CD4-positive, alpha-beta memory T cell (primary cell): ENCODE data around the gene CGN. TPM values are rescaled to one million over a fixed set of nuclear protein-coding genes. Genes with fewer than 3 reads are reported as not detected.
A peak's percentile ranks its signal among the peaks of the same experiment; 100 is the strongest.

Experiments used
- CTCF ChIA-PET: fragments of 350-600 bp; sonication (Branson Sonifier 250); formaldehyde crosslinking; loops from one replicate; lab custom pipeline; 2021; ENCODE audit warnings: inconsistent platforms; ENCODE audit not compliant: partially characterized antibody; lab: Charles Lee
- POLR2A ChIA-PET: fragments of 350-600 bp; sonication (Branson Sonifier 250); formaldehyde crosslinking; loops from one replicate; lab custom pipeline; 2021; ENCODE audit not compliant: partially characterized antibody; lab: Charles Lee
- DNase-seq, 5 donors: peaks; one replicate each; pipeline versions ENCODE4 v3.0.0 to v3.0.0-alpha.2; 2020 to 2022; ENCODE audit warnings: mixed read lengths in 1 of 5
- H3K27ac ChIP-seq: one replicate; pipeline ENCODE4 v1.7.0; 2013; ENCODE audit warnings: low read depth, low read length
- H3K27me3 ChIP-seq: 2 replicates; pipeline ENCODE4 v1.7.0; 2013; ENCODE audit warnings: mild to moderate bottlenecking, low read length, moderate library complexity; ENCODE audit not compliant: insufficient read depth
- H3K36me3 ChIP-seq: 2 replicates; pipeline ENCODE4 v1.7.0; 2013; ENCODE audit warnings: mild to moderate bottlenecking, low read length, moderate library complexity; ENCODE audit not compliant: insufficient read depth
- H3K4me1 ChIP-seq: 2 replicates; pipeline ENCODE4 v1.7.0; 2013; ENCODE audit warnings: mild to moderate bottlenecking, low read length, moderate library complexity; ENCODE audit not compliant: insufficient read depth
- H3K4me3 ChIP-seq, 2 donors: one replicate each; pipeline ENCODE4 v1.7.0; 2013; ENCODE audit warnings: low read length in 2 of 2, mild to moderate bottlenecking in 1 of 2
- H3K9me3 ChIP-seq, 2 donors: one replicate each; pipeline ENCODE4 v1.7.0; 2013; ENCODE audit warnings: low read length in 2 of 2, control low read depth in 1 of 2; ENCODE audit not compliant: control insufficient read depth in 1 of 2
- H3K27ac Mint-ChIP-seq, 7 donors: one replicate each; pipeline ENCODE4 v1.8.0; 2020 to 2021; ENCODE audit warnings: mixed read lengths in 7 of 7, mild to moderate bottlenecking in 6 of 7, inconsistent platforms in 3 of 7, moderate library complexity in 3 of 7
- H3K27me3 Mint-ChIP-seq, 2 donors: one replicate each; pipeline ENCODE4 v1.8.0; 2020 to 2021; ENCODE audit warnings: mixed read lengths in 2 of 2
- H3K36me3 Mint-ChIP-seq, 2 donors: one replicate each; pipeline ENCODE4 v1.8.0; 2020 to 2021; ENCODE audit warnings: mixed read lengths in 2 of 2, inconsistent platforms in 1 of 2, mild to moderate bottlenecking in 1 of 2
- H3K4me1 Mint-ChIP-seq, 4 donors: one replicate each; pipeline ENCODE4 v1.8.0; 2020 to 2021; ENCODE audit warnings: mixed read lengths in 4 of 4, mild to moderate bottlenecking in 1 of 4
- H3K4me3 Mint-ChIP-seq, 8 donors: one replicate each; pipeline ENCODE4 v1.8.0; 2020 to 2021; ENCODE audit warnings: mixed read lengths in 8 of 8, mild to moderate bottlenecking in 7 of 8, moderate library complexity in 6 of 8, inconsistent platforms in 3 of 8
- H3K9me3 Mint-ChIP-seq, 8 donors: one replicate each; pipeline ENCODE4 v1.8.0; 2020 to 2021; ENCODE audit warnings: mixed read lengths in 8 of 8, mild to moderate bottlenecking in 5 of 8, inconsistent platforms in 3 of 8, moderate library complexity in 1 of 8
- intact Hi-C: fragments of 100-400 bp; cut with micrococcal nuclease; formaldehyde crosslinking; loops from one replicate; pipeline ENCODE4 v1.15.1; 2023
- polyA plus RNA-seq, 2 donors: library from polyadenylated mRNA; unstranded; fragments of 300-500 nt; fragmentation: Illumina TruSeq; gene quantifications; one replicate each; pipeline ENCODE4 v1.2.3, GENCODE V29; 2021
- total RNA-seq, 2 experiments: library from RNA; stranded (reverse); gene quantifications; one replicate each; pipeline ENCODE4 v1.2.3, GENCODE V29; 2021

The CGN gene
- total and polyA plus RNA-seq, 4 experiments from 2014 or later, result 0.81 to 1.4 (median 1.0) TPM; not detected in 1

GRCh38 chr1:151539321-151540020 lies 28.3 kb downstream of the CGN start:
- Histone ChIP-seq H3K27me3 (no peaks in the 10 kb centered on the region), H3K27ac (peak overlapping the region; percentile 57), H3K9me3 (no peaks in the 10 kb centered on the region), H3K4me3 (peak overlapping the region in 1 of 2 donors; percentile 62), H3K4me1 (peaks cover 18% of the 10 kb centered on the region), H3K36me3 (no peaks in the 10 kb centered on the region)
- ChIA-PET POLR2A (interaction anchor here (0.6 to 1.5 kb wide), 7 partner anchors 10 to 365 kb away, joined by 3 to 5 read pairs (median 4); partner anchors contain the start of genes C2CD4D and CGN), CTCF (interaction anchor here (0.8 to 1.7 kb wide), 3 partner anchors 16 to 297 kb away, joined by 3 to 7 read pairs (median 4); partner anchors contain the start of gene CGN)
- intact Hi-C loops, result loop anchor here (2.0 to 10.0 kb wide), 3 partner anchors 29 to 455 kb away; partner anchors contain the start of genes CGN, POGZ and S100A10
- Mint-ChIP-seq H3K4me3 (peak overlapping the region; percentile 95 to 98 (median 96)), H3K4me1 (peaks cover 8 to 26% (median 19%) of the 10 kb centered on the region in 4 donors), H3K36me3 (peaks cover 0 to 5% of the 10 kb centered on the region in 2 donors), H3K9me3 (no peaks in the 10 kb centered on the region), H3K27ac (peak overlapping the region in 6 of 7 donors; percentile 22 to 97 (median 89)), H3K27me3 (peaks cover 0 to 2% of the 10 kb centered on the region in 2 donors)
- DNase-seq, result peak in 2 of 5 donors; percentile 36 to 53

DNA sequence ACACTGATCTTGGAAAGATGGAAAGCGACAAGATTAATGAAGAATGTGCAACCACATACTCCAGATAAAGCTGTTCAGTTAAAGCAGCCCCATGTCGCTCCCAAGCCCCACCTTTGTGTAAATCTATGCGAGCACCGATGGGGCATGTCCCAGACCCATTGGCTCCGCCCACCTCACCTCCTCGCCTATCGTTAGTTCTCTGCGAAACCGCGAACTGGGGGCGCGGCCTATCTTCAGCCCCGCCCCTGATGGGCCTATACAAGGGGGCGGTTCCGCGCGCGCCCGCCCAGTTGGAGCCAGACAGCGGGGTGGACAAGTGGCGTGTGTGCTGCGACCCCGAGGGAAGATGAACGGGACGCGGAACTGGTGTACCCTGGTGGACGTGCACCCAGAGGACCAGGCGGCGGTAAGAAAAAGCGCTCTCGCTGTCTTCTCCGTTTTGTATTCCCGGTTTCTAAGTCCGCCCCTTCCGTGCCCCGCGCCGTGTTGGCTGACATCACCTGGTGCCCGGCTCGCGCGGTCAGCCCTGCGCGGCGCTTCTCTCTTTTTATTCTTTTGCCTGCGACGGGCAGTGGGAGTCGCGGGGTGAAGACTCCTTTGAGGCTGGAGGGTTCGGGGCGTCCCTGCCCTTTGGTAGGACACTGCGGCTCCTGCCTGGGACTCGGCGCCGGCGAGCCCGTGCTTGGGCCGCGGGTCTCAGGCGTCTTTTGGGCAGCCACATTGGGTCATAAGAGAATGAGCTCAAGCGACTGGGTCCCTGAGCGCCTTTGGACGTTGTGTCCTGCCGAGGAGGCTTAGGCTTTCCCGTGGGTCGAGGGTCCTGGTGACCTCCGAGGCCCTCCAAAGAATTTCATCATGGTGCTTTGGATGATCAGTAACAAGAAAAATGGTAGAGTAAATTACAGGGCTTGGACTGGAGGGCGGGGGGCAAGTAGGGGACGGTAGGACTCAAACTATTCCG lies 29.1 kb downstream of the CGN start, which contains the start of gene TUFT1:
TUFT1 (plus strand) TSS at position 289 of the 961 bp plus-strand sequence; CDS start at position 347, 58 bp downstream.
- peak within 1 kb of the TSS; percentile 50 to 62 for H3K4me3 ChIP-seq
- CTCF ChIA-PET, result interaction anchor here (0.8 to 1.7 kb wide), 4 partner anchors 17 to 296 kb away, joined by 3 to 7 read pairs (median 4); partner anchors contain the start of gene CGN
- no peaks in the 10 kb centered on the region for H3K9me3 Mint-ChIP-seq
- no peaks in the 10 kb centered on the region for H3K27me3 Mint-ChIP-seq
- peaks cover 8 to 26% (median 19%) of the 10 kb centered on the region in 4 donors for H3K4me1 Mint-ChIP-seq
- POLR2A ChIA-PET, result interaction anchor here (1.0 to 1.5 kb wide), 7 partner anchors 9 to 364 kb away, joined by 3 to 5 read pairs (median 4); partner anchors contain the start of genes C2CD4D and CGN
- H3K27ac Mint-ChIP-seq, result peak within 1 kb of the TSS; percentile 78 to 97 (median 94)
- no peaks in the 10 kb centered on the region for H3K9me3 ChIP-seq
- peaks cover 0 to 5% of the 10 kb centered on the region in 2 donors for H3K36me3 Mint-ChIP-seq
- H3K27me3 ChIP-seq, result no peaks in the 10 kb centered on the region
- H3K27ac ChIP-seq, result peak within 1 kb of the TSS; percentile 57
- H3K4me3 Mint-ChIP-seq, result peak within 1 kb of the TSS; percentile 95 to 98 (median 96)
- intact Hi-C loops, result loop anchor here (2.0 to 10.0 kb wide), 3 partner anchors 30 to 454 kb away; partner anchors contain the start of genes CGN, POGZ and S100A10
- H3K36me3 ChIP-seq, result no peaks in the 10 kb centered on the region
- H3K4me1 ChIP-seq, result peaks cover 18% of the 10 kb centered on the region
- DNase-seq, result peak; percentile 92 to 96 (median 93)

DNA sequence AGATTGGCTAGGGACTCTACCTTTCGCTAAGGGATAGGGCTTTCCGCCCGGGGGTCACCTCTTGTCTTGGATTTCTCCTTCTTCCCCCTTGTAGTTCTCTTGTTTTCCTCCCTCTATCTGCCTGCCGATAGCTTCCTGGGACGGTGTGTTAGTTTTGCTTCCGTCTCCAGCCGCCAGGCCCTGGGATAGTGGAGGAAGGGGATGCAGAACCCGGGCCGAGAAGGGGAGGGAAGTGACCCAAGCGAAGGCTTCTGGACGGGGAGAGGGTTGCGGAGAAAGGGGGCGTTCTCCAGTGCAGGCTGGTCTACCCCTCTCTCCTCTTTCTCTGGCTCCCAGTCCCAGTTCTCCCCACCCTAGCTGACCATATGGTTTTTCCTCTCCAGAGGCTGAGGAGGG lies 29.8 kb downstream of the CGN start:
- no peak for DNase-seq
- no peaks in the 10 kb centered on the region for H3K27me3 ChIP-seq
- intact Hi-C loops, result loop anchor here (2.0 to 10.0 kb wide), 3 partner anchors 30 to 454 kb away; partner anchors contain the start of genes CGN, POGZ and S100A10
- Mint-ChIP-seq H3K9me3 (no peaks in the 10 kb centered on the region), H3K36me3 (peaks cover 0 to 5% of the 10 kb centered on the region in 2 donors), H3K27ac (peak overlapping the region in 6 of 7 donors; percentile 46 to 97 (median 93)), H3K27me3 (no peaks in the 10 kb centered on the region), H3K4me3 (peak overlapping the region; percentile 95 to 98 (median 96)), H3K4me1 (peaks cover 8 to 26% (median 19%) of the 10 kb centered on the region in 4 donors)
- H3K36me3 ChIP-seq, result no peaks in the 10 kb centered on the region
- CTCF ChIA-PET, result interaction anchor here (0.9 kb wide), 1 partner anchor 53 kb away, joined by 3 read pairs; no protein-coding TSS in a partner anchor
- peak overlapping the region; percentile 50 to 62 for H3K4me3 ChIP-seq
- H3K9me3 ChIP-seq, result no peaks in the 10 kb centered on the region
- POLR2A ChIA-PET, result interaction anchor here (1.0 to 1.5 kb wide), 3 partner anchors 8 to 97 kb away, joined by 3 to 4 read pairs (median 4); partner anchors contain the start of gene CGN
- peaks cover 18% of the 10 kb centered on the region for H3K4me1 ChIP-seq
- H3K27ac ChIP-seq, result peak overlapping the region; percentile 57

GRCh38 chr1:151541752-151542151 lies 30.6 kb downstream of the CGN start:
- no peak overlapping the region for H3K4me3 ChIP-seq
- H3K9me3 ChIP-seq, result no peaks in the 10 kb centered on the region
- peaks cover 8 to 26% (median 19%) of the 10 kb centered on the region in 4 donors for H3K4me1 Mint-ChIP-seq
- peaks cover 18% of the 10 kb centered on the region for H3K4me1 ChIP-seq
- H3K4me3 Mint-ChIP-seq, result peak overlapping the region; percentile 95 to 98 (median 96)
- no peaks in the 10 kb centered on the region for H3K27me3 Mint-ChIP-seq
- no peak for DNase-seq
- ChIA-PET POLR2A (interaction anchor here (1.0 to 1.2 kb wide), 2 partner anchors 31 to 98 kb away, joined by 4 read pairs; partner anchors contain the start of gene CGN), CTCF (interaction anchor here (0.9 to 1.7 kb wide), 3 partner anchors 8 to 52 kb away, joined by 3 to 4 read pairs (median 3); no protein-coding TSS in a partner anchor)
- no peak overlapping the region for H3K27ac ChIP-seq
- H3K36me3 Mint-ChIP-seq, result peaks cover 0 to 5% of the 10 kb centered on the region in 2 donors
- no peaks in the 10 kb centered on the region for H3K36me3 ChIP-seq
- peak overlapping the region in 3 of 7 donors; percentile 5 to 78 (median 27) for H3K27ac Mint-ChIP-seq
- intact Hi-C loops, result loop anchor here (2.0 to 10.0 kb wide), 3 partner anchors 31 to 453 kb away; partner anchors contain the start of genes CGN, POGZ and S100A10
- no peaks in the 10 kb centered on the region for H3K9me3 Mint-ChIP-seq
- no peaks in the 10 kb centered on the region for H3K27me3 ChIP-seq

DNA sequence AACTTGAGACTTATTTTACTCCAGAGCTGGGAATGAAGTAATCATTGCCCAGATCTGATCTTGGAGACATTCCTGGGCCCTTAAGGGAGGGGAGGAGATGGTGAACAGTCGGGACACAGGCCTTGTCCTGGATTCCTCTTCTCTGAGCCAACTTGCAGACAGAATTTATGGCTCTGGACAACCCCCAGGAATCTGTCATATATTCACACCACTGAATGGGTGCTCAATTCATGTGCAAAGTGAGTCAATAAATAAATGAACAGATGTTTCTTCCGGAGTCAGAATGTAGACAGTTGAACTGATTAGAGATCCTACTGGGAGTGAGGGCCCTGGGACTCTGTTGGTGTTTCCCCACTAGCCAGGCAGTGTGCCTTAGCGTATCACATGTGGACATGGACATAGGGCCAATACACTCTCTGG lies 31.5 kb downstream of the CGN start:
- H3K4me3 Mint-ChIP-seq, result peak overlapping the region in 1 of 8 donors; percentile 6
- Histone ChIP-seq H3K36me3 (no peaks in the 10 kb centered on the region), H3K27ac (no peak overlapping the region), H3K4me1 (peaks cover 22% of the 10 kb centered on the region), H3K9me3 (no peaks in the 10 kb centered on the region), H3K4me3 (no peak overlapping the region), H3K27me3 (no peaks in the 10 kb centered on the region)
- no peaks in the 10 kb centered on the region for H3K27me3 Mint-ChIP-seq
- ChIA-PET POLR2A (no interaction called here), CTCF (interaction anchor here (1.2 to 1.7 kb wide), 2 partner anchors 9 to 22 kb away, joined by 3 to 4 read pairs; no protein-coding TSS in a partner anchor)
- no peak overlapping the region for H3K27ac Mint-ChIP-seq
- DNase-seq, result no peak
- H3K9me3 Mint-ChIP-seq, result no peaks in the 10 kb centered on the region
- peaks cover 13 to 33% (median 24%) of the 10 kb centered on the region in 4 donors for H3K4me1 Mint-ChIP-seq
- H3K36me3 Mint-ChIP-seq, result peaks cover 0 to 5% of the 10 kb centered on the region in 2 donors
- intact Hi-C loops, result loop anchor here (10.0 kb wide), 1 partner anchor 452 kb away; the partner anchor contains the start of gene S100A10

DNA sequence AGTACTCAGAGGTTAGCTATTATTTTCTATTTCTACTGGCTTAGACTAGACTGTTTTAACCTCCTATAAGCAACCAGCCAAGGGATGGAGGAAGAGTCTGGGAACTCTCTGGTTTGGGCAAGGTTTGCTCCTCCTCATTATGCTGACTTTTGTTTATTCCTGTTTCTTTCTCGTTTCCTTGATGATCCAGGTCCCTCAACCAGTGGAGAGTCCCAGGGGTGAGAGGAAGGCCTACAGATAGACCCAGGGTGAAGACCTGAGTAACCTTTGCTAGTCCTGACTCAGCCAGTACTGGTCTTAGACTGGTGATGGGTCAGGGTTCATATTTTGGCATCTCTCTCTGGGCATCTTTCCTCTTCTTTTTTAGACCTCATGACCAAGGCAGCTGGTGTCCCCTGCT lies 34.4 kb downstream of the CGN start:
- no peaks in the 10 kb centered on the region for H3K9me3 ChIP-seq
- no peaks in the 10 kb centered on the region for H3K27me3 Mint-ChIP-seq
- peaks cover 15% of the 10 kb centered on the region for H3K4me1 ChIP-seq
- H3K36me3 ChIP-seq, result no peaks in the 10 kb centered on the region
- H3K27me3 ChIP-seq, result no peaks in the 10 kb centered on the region
- peaks cover 10 to 25% (median 18%) of the 10 kb centered on the region in 4 donors for H3K4me1 Mint-ChIP-seq
- POLR2A ChIA-PET, result no interaction called here
- no peaks in the 10 kb centered on the region for H3K9me3 Mint-ChIP-seq
- no peak overlapping the region for H3K4me3 Mint-ChIP-seq
- CTCF ChIA-PET, result interaction anchor here (0.7 to 1.0 kb wide), 2 partner anchors 11 to 17 kb away, joined by 3 read pairs; no protein-coding TSS in a partner anchor
- H3K27ac ChIP-seq, result no peak overlapping the region
- no peaks in the 10 kb centered on the region for H3K36me3 Mint-ChIP-seq
- DNase-seq, result no peak
- H3K4me3 ChIP-seq, result no peak overlapping the region
- H3K27ac Mint-ChIP-seq, result peak overlapping the region in 4 of 7 donors; percentile 21 to 75 (median 34)
- intact Hi-C loops, result loop anchor here (10.0 kb wide), 1 partner anchor 449 kb away; the partner anchor contains the start of gene S100A10
